A549 (cell line): ENCODE results near the gene MINDY1.

Source experiments
- BHLHE40 ChIP-seq: IDR thresholded peaks from 2 replicates; pipeline ENCODE4 v1.6.1; 2012; ENCODE audit warnings: low read depth, low read length, inconsistent platforms
- CEBPB ChIP-seq, 2 experiments: fragments of >200 bp in 1 of 2; sonication (Bioruptor Twin) in 1 of 2; formaldehyde crosslinking in 1 of 2; IDR thresholded peaks; 2 replicates each; pipeline ENCODE4 v1.6.1; 2012 to 2016
- CTCF ChIP-seq: fragments of >200 bp; sonication (Bioruptor Twin); formaldehyde crosslinking; IDR thresholded peaks from 3 replicates; pipeline ENCODE4 v1.5.1; 2016
- E2F6 ChIP-seq: IDR thresholded peaks from 2 replicates; pipeline ENCODE4 v1.6.1; 2012; ENCODE audit warnings: low read depth, borderline replicate concordance
- EHMT2 ChIP-seq: fragments of 200-600 bp; sonication (generic); IDR thresholded peaks from 2 replicates; pipeline ENCODE4 v1.6.1; 2016; ENCODE audit warnings: antibody characterized with exemption, low read depth, mild to moderate bottlenecking, moderate library complexity
- EP300 ChIP-seq, 2 experiments: fragments of >200 bp; sonication (Bioruptor Twin); formaldehyde crosslinking; IDR thresholded peaks; 2 replicates in 1 of 2; 3 replicates in 1 of 2; pipeline ENCODE4 v1.6.1; 2016 to 2017
- HDAC2 ChIP-seq: fragments of 200-600 bp; sonication (generic); IDR thresholded peaks from 2 replicates; pipeline ENCODE4 v1.6.1; 2016
- HMGXB4 ChIP-seq: fragments of 250-450 bp; sonication (Bioruptor Pico); IDR thresholded peaks from 2 replicates; pipeline ENCODE4 v1.5.0; 2021; ENCODE audit warnings: mild to moderate bottlenecking, moderate library complexity, borderline replicate concordance
- MYC ChIP-seq: IDR thresholded peaks from 2 replicates; pipeline ENCODE4 v1.6.1; 2012; ENCODE audit warnings: mild to moderate bottlenecking, inconsistent platforms, low read length, improper control_type of control experiment, borderline replicate concordance
- POLR2A ChIP-seq: IDR thresholded peaks from 2 replicates; pipeline ENCODE4 v1.6.1; 2012; ENCODE audit warnings: mild to moderate bottlenecking, low read length
- REST ChIP-seq: fragments of 200-600 bp; sonication (generic); IDR thresholded peaks from 2 replicates; pipeline ENCODE4 v1.6.1; 2016; ENCODE audit warnings: antibody characterized with exemption, mild to moderate bottlenecking, moderate library complexity
- RFX5 ChIP-seq: fragments of 450-650 bp; IDR thresholded peaks from 2 replicates; pipeline ENCODE4 v1.7.1; 2014; ENCODE audit warnings: antibody characterized with exemption, mild to moderate bottlenecking, moderate library complexity

GRCh38 chr1:151024540-151025146 lies 17.9 kb upstream of the MINDY1 start:
- TF ChIP-seq BHLHE40 (no peak), CTCF (peak; percentile 57), E2F6 (no peak), REST (no peak), RFX5 (no peak), MYC (no peak), POLR2A (no peak), HMGXB4 (CRISPR knock-in tag) (no peak), EP300 (IDR thresholded peaks at IDR 0.05) (no peak), CEBPB (IDR thresholded peaks at IDR 0.05) (no peak), HDAC2 (no peak), EHMT2 (no peak)
